ENCODE data around the gene SLC35G6. TPM values are rescaled to one million over a fixed set of nuclear protein-coding genes. Genes with fewer than 3 reads are reported as not detected.
"Not testable (repeated sequence)": the region's sequence is repeated elsewhere in the genome, so short reads cannot be mapped to it uniquely, and the experiment has no call there.

SLC35G6 gene
- total RNA-seq, 3 donors from 2014 or later (not counting 1 experiment from before 2014, with no cell fraction given): not detected

DNA sequence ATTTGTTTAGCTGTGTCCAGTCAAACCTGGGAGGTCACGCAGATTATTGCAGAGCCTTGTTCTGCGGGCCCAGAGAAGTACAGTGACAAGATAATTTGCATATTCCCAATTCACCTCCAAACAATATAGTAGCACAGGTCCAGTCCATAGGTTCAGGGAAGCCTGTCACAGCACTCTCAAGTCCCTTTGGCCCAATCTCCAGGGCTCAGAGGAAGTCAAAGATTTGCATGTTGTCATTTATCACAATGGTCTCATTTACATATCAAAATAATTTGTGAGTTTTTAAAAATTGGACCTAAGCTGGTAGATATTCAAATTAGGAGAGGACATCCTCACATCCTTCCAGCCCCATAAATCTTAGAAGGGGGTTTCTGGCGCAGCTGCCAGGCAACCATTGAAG, 13.7 kb upstream of the SLC35G6 start:
- no peak overlapping the region for H3K4me3 ChIP-seq (ENCODE audit: low read length)
- H3K36me3 ChIP-seq (ENCODE audit: control insufficient read depth, insufficient read depth, low read length): peaks cover 30% of the 10 kb centered on the region
- no peaks in the 10 kb centered on the region for H3K27me3 Mint-ChIP-seq (ENCODE audit: low read depth in 2 of 2)
- no peak overlapping the region for H3K4me3 Mint-ChIP-seq
- no peaks in the 10 kb centered on the region for H3K27me3 ChIP-seq (ENCODE audit: control insufficient read depth, insufficient read depth, low read length)
- no peak overlapping the region for H3K27ac ChIP-seq (ENCODE audit: low read length)
- intact Hi-C loops (cut with micrococcal nuclease): no loop called here
- peaks cover 17 to 36% of the 10 kb centered on the region in 2 donors for H3K4me1 Mint-ChIP-seq
- H3K9me3 Mint-ChIP-seq: no peaks in the 10 kb centered on the region
- H3K27ac Mint-ChIP-seq: peak overlapping the region; percentile 18 to 82
- H3K36me3 Mint-ChIP-seq: no peaks in the 10 kb centered on the region
- TF ChIP-seq, protein P1, sequence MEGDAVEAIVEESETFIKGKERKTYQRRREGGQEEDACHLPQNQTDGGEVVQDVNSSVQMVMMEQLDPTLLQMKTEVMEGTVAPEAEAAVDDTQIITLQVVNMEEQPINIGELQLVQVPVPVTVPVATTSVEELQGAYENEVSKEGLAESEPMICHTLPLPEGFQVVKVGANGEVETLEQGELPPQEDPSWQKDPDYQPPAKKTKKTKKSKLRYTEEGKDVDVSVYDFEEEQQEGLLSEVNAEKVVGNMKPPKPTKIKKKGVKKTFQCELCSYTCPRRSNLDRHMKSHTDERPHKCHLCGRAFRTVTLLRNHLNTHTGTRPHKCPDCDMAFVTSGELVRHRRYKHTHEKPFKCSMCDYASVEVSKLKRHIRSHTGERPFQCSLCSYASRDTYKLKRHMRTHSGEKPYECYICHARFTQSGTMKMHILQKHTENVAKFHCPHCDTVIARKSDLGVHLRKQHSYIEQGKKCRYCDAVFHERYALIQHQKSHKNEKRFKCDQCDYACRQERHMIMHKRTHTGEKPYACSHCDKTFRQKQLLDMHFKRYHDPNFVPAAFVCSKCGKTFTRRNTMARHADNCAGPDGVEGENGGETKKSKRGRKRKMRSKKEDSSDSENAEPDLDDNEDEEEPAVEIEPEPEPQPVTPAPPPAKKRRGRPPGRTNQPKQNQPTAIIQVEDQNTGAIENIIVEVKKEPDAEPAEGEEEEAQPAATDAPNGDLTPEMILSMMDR (IDR thresholded peaks at IDR 0.05): no peak
- H3K4me1 ChIP-seq (ENCODE audit: control insufficient read depth, insufficient read depth, low read length): peaks cover 26% of the 10 kb centered on the region
- ATAC-seq (no peak), DNase-seq (no peak)
- no peaks in the 10 kb centered on the region for H3K9me3 ChIP-seq (ENCODE audit: control insufficient read depth, insufficient read depth, low read length)
- WGBS (ENCODE audit: insufficient coverage): 89% methylated on average over 3 of the region's 3 CpGs

DNA sequence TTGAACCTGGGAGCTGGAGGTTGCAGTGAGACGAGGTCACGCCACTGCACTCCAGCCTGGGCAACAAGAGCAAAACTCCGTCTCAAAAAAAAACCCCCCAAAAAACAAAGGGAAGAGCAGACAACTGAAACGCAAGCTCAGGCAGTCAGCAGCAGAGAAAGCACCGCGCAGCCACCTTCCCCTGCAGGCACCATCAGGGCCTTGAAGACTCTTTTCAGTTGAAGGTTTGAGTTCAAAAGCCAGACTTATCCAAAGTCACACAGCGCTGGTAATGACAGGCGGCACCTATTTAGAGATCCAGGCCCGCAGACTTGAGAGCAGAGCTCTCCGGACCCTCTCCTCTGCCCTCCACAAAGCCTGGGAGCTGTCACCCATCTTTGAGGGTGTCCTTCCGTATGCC, 13.0 kb upstream of the SLC35G6 start:
- no peak overlapping the region for H3K27ac ChIP-seq (ENCODE audit: low read length)
- H3K9me3 ChIP-seq (ENCODE audit: control insufficient read depth, insufficient read depth, low read length): no peaks in the 10 kb centered on the region
- Mint-ChIP-seq H3K27me3 (ENCODE audit: low read depth in 2 of 2) (no peaks in the 10 kb centered on the region), H3K9me3 (no peaks in the 10 kb centered on the region), H3K27ac (peak overlapping the region; percentile 18 to 33), H3K36me3 (no peaks in the 10 kb centered on the region), H3K4me3 (no peak overlapping the region), H3K4me1 (peaks cover 17 to 36% of the 10 kb centered on the region in 2 donors)
- DNase-seq (no peak), ATAC-seq (no peak)
- intact Hi-C loops (cut with micrococcal nuclease): no loop called here
- H3K36me3 ChIP-seq (ENCODE audit: control insufficient read depth, insufficient read depth, low read length): peaks cover 22% of the 10 kb centered on the region
- WGBS (ENCODE audit: insufficient coverage): 98% methylated on average over 11 of the region's 11 CpGs
- H3K27me3 ChIP-seq (ENCODE audit: control insufficient read depth, insufficient read depth, low read length): no peaks in the 10 kb centered on the region
- H3K4me1 ChIP-seq (ENCODE audit: control insufficient read depth, insufficient read depth, low read length): peaks cover 26% of the 10 kb centered on the region
- TF ChIP-seq, protein P1 (IDR thresholded peaks at IDR 0.05): no peak
- H3K4me3 ChIP-seq (ENCODE audit: low read length): no peak overlapping the region

DNA sequence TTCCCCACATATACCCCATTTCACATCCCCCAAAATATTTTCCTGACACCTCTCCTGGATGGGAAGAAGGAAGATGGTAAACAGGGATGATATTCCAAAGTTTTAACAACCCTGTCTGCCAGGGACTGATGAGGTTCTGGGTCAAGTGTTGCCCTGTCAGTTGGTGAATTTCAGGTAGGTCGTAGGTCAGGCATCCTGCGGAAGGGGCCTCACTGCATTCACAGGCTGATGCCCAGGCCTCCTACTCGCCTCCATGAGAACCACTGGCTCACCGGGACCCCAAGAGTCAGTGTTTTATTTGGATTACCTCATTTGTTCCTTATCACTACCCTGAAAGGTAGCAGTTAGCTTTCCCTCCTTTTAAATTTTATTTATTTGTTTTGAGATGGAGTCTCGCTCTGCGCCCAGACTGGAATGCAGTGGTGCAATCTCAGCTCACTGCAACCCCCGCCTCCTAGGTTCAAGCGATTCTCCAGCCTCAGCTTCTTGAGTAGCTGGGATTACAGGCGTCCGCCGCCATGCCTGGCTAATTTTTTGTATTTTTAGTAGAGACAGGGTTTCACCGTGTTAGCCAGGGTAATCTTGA, 12.3 kb upstream of the SLC35G6 start:
- H3K36me3 ChIP-seq (ENCODE audit: control insufficient read depth, insufficient read depth, low read length): peaks cover 16% of the 10 kb centered on the region
- no peaks in the 10 kb centered on the region for H3K36me3 Mint-ChIP-seq
- H3K4me3 Mint-ChIP-seq: no peak overlapping the region
- no peaks in the 10 kb centered on the region for H3K27me3 ChIP-seq (ENCODE audit: control insufficient read depth, insufficient read depth, low read length)
- peaks cover 17 to 36% of the 10 kb centered on the region in 2 donors for H3K4me1 Mint-ChIP-seq
- WGBS (ENCODE audit: insufficient coverage): 90% methylated on average over 12 of the region's 12 CpGs
- H3K9me3 Mint-ChIP-seq: no peaks in the 10 kb centered on the region
- H3K4me1 ChIP-seq (ENCODE audit: control insufficient read depth, insufficient read depth, low read length): peaks cover 26% of the 10 kb centered on the region
- no peaks in the 10 kb centered on the region for H3K27me3 Mint-ChIP-seq (ENCODE audit: low read depth in 2 of 2)
- no peak overlapping the region for H3K27ac ChIP-seq (ENCODE audit: low read length)
- no peaks in the 10 kb centered on the region for H3K9me3 ChIP-seq (ENCODE audit: control insufficient read depth, insufficient read depth, low read length)
- TF ChIP-seq, protein P1 (IDR thresholded peaks at IDR 0.05): no peak
- H3K4me3 ChIP-seq (ENCODE audit: low read length): no peak overlapping the region
- intact Hi-C loops (cut with micrococcal nuclease): no loop called here
- DNase-seq: no peak
- peak overlapping the region; percentile 18 to 33 for H3K27ac Mint-ChIP-seq
- ATAC-seq: no peak

DNA sequence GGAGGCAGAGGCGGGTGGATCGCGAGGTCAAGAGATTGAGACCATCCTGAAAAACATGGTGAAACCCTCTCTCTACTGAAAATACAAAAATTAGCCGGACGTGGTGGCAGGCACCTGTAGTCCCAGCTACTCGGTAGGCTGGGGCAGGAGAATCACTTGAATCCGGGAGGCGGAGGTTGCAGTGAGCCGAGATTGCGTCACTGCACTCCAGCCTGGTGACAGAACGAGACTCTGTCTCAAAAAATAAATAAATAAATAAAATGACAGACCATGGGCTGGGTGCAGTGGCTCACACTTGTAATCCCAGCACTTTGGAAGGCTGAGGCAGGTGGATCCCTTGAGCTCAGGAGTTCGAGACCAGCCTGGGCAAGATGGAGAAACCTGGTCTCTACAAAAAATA, 11.4 kb upstream of the SLC35G6 start:
- H3K4me3 ChIP-seq (ENCODE audit: low read length); H3K4me3 Mint-ChIP-seq; H3K27ac ChIP-seq (ENCODE audit: low read length); intact Hi-C loops (cut with micrococcal nuclease); H3K27me3 Mint-ChIP-seq (ENCODE audit: low read depth in 2 of 2); DNase-seq; ATAC-seq; H3K9me3 Mint-ChIP-seq; H3K36me3 Mint-ChIP-seq; H3K27me3 ChIP-seq (ENCODE audit: control insufficient read depth, insufficient read depth, low read length); H3K27ac Mint-ChIP-seq; H3K9me3 ChIP-seq (ENCODE audit: control insufficient read depth, insufficient read depth, low read length): not testable (repeated sequence)
- H3K36me3 ChIP-seq (ENCODE audit: control insufficient read depth, insufficient read depth, low read length): peaks cover 13% of the 10 kb centered on the region
- peaks cover 17 to 36% of the 10 kb centered on the region in 2 donors for H3K4me1 Mint-ChIP-seq
- 98% methylated on average over 12 of the region's 12 CpGs for WGBS (ENCODE audit: insufficient coverage)
- peaks cover 26% of the 10 kb centered on the region for H3K4me1 ChIP-seq (ENCODE audit: control insufficient read depth, insufficient read depth, low read length)

DNA sequence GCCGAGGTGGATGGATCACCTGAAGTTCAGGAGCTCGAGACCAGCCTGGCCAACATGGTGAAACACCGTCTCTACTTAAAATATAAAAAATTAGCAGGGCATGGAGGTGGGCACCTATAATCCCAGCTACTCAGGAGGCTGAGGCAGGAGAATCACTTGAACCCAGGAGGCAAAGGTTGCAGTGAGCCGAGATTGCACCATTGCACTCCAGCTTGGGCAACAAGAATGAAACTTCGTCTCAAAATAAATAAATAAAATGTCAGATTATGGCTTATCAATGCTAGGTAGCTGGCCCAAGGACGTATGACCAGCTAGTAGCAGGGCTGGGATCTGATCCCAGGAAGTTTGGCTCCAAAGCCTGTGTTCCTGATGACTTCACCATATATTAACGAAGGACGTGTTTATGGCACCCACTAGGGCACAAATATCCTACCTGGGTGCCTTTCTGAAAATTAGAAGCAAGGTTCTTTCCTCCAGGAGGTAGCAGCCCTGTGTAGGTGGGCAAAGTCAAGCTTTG, 10.7 kb upstream of the SLC35G6 start:
- H3K4me3 Mint-ChIP-seq; H3K27ac Mint-ChIP-seq; ATAC-seq; H3K27me3 ChIP-seq (ENCODE audit: control insufficient read depth, insufficient read depth, low read length); H3K27ac ChIP-seq (ENCODE audit: low read length); H3K27me3 Mint-ChIP-seq (ENCODE audit: low read depth in 2 of 2); DNase-seq; H3K9me3 Mint-ChIP-seq; H3K4me3 ChIP-seq (ENCODE audit: low read length); H3K36me3 Mint-ChIP-seq; intact Hi-C loops (cut with micrococcal nuclease); H3K9me3 ChIP-seq (ENCODE audit: control insufficient read depth, insufficient read depth, low read length): not testable (repeated sequence)
- Histone ChIP-seq H3K36me3 (ENCODE audit: control insufficient read depth, insufficient read depth, low read length) (peaks cover 12% of the 10 kb centered on the region), H3K4me1 (ENCODE audit: control insufficient read depth, insufficient read depth, low read length) (peaks cover 33% of the 10 kb centered on the region)
- 96% methylated on average over 8 of the region's 8 CpGs for WGBS (ENCODE audit: insufficient coverage)
- H3K4me1 Mint-ChIP-seq: peaks cover 21 to 41% of the 10 kb centered on the region in 2 donors
